Epithelial cell of prostate (primary cell): ENCODE data around the gene CRTAP.
"Not testable (repeated sequence)": the region's sequence is repeated elsewhere in the genome, so short reads cannot be mapped to it uniquely, and the experiment has no call there.

ENCODE experiments used
- DNase-seq: peaks from one replicate; pipeline ENCODE4 v3.0.0-alpha.2; 2011; ENCODE audit warnings: low read depth, low spot score
- H3K27ac ChIP-seq: fragments of 450-650 bp; 2 replicates; pipeline ENCODE4 v1.5.1; 2017; ENCODE audit warnings: mild to moderate bottlenecking

Gene CRTAP

DNA sequence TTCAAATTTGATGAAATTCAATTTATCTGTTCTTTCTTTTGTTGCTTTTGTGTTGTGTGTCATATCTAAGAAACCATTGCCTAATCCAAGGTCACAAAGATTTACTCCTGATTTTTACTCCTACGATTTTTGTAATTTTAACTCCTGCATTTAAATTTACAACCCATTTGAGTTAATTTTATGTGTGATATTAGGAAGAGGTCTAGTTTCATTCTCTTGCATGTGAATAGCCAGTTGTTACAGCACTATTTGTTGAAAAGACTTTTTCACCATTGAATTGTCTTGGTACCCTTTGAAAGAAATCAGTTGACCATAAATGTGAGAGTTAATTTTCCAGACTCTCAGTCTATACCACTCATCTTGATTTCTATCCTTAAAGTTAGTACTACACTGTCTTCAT, 23.9 kb downstream of the CRTAP start:
- DNase-seq: no peak

GRCh38 chr3:33139006-33139623, 25.3 kb downstream of the CRTAP start:
- DNase-seq, H3K27ac ChIP-seq: not testable (repeated sequence)

More for the DNA sequence above, 23.9 kb downstream of the CRTAP start:
- no peak overlapping the region for H3K27ac ChIP-seq

- DNase-seq: no peak
- peak overlapping the region; percentile 14 for H3K27ac ChIP-seq
These were observed 26.2 kb downstream of the CRTAP start for GRCh38 chr3:33139996-33140395.

GRCh38 chr3:33141006-33141405, 27.2 kb downstream of the CRTAP start:
- no peak overlapping the region for H3K27ac ChIP-seq

DNA sequence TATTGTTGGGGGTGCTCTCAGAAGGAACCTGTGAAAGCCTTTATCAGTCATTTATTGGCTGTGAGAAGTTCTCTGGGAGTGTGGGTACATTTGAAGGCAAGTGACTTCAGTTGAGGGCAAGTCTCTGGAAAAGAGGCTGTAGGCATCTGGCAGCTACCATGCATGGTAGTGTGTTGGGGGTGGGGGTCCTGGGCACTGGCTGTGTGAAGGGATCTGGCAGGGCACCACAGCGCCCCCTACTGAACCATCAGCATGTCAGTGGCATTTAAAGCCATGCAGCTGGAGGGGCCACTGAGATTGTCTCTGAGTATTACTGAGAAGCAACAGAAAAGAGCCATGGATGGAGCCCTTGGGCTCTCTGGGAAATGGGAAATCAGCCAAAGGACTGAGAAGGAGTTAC, 30.6 kb downstream of the CRTAP start:
- no peak overlapping the region for H3K27ac ChIP-seq
- no peak for DNase-seq

More at GRCh38 chr3:33141006-33141405, 27.2 kb downstream of the CRTAP start:
- no peak for DNase-seq

DNA sequence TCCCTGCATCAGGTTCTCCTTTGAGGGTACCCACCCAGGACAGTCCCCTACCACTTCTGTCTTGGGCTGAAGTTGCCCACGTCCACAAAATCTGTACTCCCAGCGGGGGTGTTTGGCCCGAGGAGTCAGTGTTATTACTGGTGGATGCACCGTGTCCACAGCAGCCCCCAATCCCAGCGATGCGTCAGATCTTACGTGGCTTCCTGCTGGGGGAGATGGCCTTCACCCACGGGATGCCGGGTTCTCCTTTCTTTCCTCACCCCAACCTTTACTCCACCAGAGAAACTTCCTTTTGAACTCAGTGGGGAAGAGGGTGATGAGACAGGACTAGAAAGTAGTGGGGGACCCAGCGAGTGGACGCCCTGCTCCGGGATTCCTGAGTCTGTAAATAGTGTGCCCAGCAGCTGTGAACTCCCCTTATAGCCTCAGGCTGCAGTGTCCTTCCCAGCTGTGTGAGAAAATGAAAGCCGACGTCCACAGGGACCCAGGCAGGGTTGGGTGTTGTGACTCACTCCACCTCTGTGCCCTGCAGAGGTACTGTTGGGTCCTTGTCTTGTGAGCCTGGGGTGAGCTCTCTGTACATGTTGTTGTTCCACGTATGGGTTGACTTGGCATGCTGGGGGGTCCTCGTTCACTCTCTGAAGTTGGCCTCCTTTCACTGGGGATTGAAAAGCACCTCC, 31.5 kb downstream of the CRTAP start:
- no peak for DNase-seq
- no peak overlapping the region for H3K27ac ChIP-seq

DNA sequence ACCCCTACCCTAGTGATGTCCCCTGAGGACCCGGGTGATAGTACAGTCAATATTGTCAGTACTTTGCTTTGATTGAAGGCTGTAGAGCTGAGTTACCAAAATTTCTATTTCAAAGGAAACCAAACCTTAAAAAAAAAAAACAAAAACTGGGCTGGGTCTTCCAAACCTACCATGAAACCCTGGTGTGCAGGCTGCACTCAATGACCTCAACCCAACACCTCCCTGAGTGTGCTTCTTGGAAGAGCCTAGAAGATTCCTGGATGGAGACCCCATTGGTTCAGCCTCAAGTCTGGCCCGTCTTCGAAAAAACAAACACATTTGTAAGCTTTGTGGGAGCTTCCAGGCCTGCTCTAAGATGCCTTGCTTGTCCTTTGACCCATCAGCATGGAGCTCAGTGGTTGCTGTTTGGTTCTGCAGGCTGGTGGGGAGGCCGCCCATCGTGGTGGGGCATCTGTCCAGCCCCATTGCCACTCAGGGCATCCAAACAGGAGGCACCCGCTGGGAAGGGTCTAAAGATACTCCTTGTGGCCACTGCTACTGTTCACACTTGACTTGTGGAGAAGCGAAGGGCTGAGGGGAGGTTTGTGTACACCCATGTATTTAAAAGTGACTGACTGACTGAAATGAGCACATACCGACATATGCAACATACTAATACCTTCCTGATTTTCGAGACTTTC, 32.2 kb downstream of the CRTAP start:
- no peak overlapping the region for H3K27ac ChIP-seq
- no peak for DNase-seq

GRCh38 chr3:33146791-33147445, 33.1 kb downstream of the CRTAP start:
- no peak for DNase-seq
- H3K27ac ChIP-seq: no peak overlapping the region

DNA sequence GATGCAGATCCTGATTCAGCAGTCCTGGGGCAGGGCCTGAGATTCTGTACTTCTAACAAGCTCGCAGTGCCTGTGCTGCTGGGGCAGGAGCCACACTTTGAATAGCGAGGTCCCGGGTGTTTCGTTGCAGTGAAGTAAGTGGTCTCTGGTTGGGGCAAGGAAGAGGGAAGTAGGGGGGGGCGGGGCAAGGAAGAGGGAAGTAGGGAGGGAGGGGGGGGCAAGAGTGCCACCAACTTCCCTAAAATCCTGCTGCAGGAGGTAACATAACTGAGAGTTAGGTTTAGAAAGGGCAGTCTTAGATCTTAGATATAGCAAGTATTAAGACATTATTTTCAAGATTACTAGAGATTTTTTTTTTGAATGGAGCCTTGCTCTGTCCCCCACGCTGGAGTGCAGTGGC, 35.5 kb downstream of the CRTAP start:
- no peak overlapping the region for H3K27ac ChIP-seq
- no peak for DNase-seq

- H3K27ac ChIP-seq: no peak overlapping the region
- no peak for DNase-seq
These were observed 38.8 kb downstream of the CRTAP start for GRCh38 chr3:33152363-33153360.

DNA sequence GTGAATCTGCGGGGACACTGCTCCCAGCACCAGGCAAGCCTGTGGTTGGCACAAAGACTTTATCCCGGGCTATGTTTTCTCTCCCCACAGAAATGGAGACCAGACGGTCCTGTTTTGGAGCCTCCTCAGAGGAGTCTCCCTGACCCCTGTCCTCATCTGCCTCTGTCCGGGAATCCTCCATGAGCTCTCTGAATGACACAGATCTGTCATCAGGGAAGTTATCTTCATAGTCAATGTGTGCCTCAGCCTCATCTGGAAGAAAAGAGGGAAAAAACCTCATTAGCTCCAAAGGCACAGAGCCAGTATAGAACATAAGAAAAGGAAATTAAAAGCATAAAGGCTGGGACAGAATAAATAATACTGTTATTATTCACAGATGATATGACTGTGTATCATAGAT, 40.0 kb downstream of the CRTAP start:
- no peak overlapping the region for H3K27ac ChIP-seq
- no peak for DNase-seq

- H3K27ac ChIP-seq: no peak overlapping the region
- no peak for DNase-seq
These were observed 41.5 kb downstream of the CRTAP start for GRCh38 chr3:33155301-33155700.

DNA sequence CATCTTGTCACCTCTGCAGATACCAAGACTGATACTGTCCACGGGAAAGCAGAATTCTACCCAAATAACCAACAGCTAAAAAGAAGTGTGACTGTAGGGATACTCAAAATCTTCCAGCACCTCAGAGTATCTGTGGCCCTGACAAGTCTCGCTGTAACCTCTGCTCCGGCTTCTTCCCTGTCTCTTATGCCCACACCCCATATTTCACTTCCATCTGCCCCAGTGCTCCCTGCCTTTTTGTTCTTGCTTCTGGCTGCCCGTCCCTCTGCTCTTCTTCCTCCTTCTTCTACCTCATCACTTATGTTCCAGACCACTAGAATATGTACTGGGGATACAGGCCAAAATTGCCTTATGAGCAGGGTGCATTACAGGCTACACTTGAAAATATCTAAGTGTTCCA, 45.4 kb downstream of the CRTAP start:
- no peak overlapping the region for H3K27ac ChIP-seq
- no peak for DNase-seq

GRCh38 chr3:33159981-33160380, 46.2 kb downstream of the CRTAP start:
- H3K27ac ChIP-seq: no peak overlapping the region
- DNase-seq: no peak

DNA sequence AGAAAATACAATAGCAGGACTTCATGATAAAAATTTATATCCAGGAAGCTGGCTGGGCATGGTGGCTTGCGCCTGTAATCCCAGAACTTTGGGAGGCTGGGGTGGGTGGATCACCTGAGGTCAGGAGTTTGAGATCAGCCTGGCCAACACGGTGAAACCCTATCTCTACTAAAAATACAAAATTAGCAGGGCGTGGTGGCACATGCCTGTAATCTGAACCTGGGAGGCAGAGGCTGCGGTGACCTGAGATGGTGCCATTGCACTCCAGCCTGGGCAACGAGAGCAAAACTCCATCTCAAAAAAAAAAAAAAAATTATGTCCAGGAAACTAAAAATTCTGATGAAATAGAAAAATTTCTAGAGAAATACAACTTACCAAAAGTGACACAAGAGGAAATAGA, 48.8 kb downstream of the CRTAP start:
- not testable (repeated sequence) for H3K27ac ChIP-seq, DNase-seq

DNA sequence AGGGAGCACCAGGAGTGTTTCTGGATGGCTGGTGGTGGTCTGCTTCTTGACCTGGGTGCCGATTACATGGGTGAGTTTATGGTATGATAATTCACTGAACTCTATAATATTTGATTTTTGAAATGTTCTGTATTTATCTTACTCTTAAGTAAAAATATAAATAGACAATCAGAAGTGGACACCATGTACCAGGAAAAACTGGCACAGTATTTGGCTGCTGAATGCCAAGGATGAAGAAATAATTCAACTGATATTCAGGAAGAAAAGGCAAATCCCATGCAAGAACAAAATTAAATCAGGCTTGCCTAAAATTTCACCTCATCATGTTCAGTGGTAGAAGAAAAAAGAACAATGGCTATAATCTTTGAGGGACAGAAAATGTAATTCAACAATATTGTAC, 51.6 kb downstream of the CRTAP start:
- no peak overlapping the region for H3K27ac ChIP-seq
- DNase-seq: no peak

DNA sequence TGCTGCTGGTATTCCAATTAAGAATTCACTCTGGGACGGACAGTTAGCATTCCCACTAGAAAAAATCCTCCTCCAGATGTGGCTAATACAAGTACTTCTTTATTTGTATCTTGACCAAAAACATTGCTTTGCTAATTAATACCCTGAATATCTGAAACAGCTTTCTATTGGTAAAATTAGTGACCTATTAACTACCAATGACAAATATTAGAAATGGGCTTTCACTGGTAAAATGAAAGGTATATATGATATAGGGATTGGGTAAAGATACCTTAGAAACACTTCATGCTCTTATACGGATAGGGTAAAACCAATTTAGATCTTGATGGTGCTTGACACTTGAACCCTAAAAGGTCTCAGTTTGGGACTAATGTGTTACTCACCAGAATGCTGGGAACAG, 52.3 kb downstream of the CRTAP start:
- no peak overlapping the region for H3K27ac ChIP-seq
- no peak for DNase-seq

DNA sequence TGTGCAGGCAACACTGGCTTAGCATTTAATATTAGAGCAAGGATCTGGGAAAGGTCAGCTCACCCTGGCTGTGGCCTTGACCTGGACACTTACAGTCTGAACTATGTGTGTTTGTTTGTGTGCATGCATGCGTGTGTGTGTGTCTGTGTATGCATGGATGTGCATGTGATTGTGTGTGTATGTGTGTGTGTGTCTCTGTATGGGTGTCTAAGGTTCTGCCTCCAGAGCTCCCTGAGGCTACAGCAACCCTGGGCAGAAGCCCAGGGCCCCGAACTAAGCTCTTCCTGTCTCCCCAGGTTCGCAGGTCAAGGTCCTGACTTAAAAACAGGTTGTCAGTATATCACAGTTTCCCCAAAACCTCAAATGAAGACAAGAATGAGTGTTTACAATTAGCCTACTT, 53.5 kb downstream of the CRTAP start:
- no peak for DNase-seq
- no peak overlapping the region for H3K27ac ChIP-seq

DNA sequence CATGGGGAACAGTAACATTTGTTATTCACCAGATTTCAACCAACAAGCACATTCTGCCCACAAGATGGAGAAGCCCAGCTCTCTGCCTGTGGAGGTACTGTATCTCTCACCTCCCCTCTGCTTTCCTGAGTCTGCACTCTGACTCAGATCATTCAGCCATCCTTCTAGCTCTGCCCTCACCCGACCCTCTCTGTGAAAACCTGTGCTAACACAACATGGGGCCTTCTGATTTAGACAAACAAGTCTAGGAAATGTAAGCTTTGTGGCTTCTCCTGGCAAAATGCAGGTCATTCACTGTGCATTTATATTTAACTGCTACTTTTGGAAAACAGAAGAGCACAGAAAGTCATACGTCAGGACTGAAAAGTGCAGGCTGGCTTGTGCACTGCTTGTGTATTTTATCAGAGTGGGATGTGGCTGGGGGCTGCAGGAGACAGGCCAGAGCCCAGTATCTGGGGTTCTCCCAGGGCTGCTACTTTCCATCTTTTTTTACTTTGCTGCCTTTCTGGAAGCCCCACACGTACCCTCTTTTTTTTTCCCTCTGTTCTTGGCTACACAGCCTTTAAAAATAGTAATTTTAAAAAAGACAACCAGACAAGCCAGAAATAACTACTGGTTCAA, 54.0 kb downstream of the CRTAP start:
- H3K27ac ChIP-seq: no peak overlapping the region
- no peak for DNase-seq
